Fibroblast of lung (primary cell): ENCODE measurements around the gene SYTL4.

Experiments used
- EZH2 ChIP-seq: IDR thresholded peaks from 2 replicates; pipeline ENCODE4 v1.5.1; 2012; ENCODE audit warnings: low read length, control low read depth, mild to moderate bottlenecking; ENCODE audit errors: missing control alignments
- TF ChIP-seq, protein P1 (sequence below), 2 donors: IDR thresholded peaks in 1 of 2; conservative IDR thresholded peaks in 1 of 2; 1 replicate in 1 of 2; 2 replicates in 1 of 2; pipeline ENCODE4 v1.5.1; 2011 to 2012; ENCODE audit warnings: low read length in 2 of 2, control low read depth in 1 of 2, inconsistent platforms in 1 of 2, low read depth in 1 of 2, mild to moderate bottlenecking in 1 of 2

DNA sequence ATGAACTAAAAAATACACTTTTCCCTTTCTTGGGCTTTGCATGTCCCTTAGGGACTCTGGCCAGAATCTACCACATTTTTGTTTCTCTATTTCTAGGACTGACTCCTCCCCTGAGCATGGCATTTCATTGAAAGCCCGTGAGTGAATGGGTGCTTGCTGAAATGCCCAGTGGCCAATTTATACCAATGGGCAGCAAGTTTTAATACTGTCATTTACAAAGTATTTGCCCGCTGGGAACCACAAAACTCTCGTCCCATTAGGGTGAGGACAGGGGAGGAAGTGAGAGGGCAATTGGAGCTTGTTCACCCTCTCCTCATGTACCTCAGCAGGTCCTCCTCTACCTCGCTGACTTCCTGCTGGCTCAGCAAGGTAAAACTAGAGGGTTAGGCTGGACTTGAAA lies 86.8 kb downstream of the SYTL4 start:
- TF ChIP-seq, protein P1, sequence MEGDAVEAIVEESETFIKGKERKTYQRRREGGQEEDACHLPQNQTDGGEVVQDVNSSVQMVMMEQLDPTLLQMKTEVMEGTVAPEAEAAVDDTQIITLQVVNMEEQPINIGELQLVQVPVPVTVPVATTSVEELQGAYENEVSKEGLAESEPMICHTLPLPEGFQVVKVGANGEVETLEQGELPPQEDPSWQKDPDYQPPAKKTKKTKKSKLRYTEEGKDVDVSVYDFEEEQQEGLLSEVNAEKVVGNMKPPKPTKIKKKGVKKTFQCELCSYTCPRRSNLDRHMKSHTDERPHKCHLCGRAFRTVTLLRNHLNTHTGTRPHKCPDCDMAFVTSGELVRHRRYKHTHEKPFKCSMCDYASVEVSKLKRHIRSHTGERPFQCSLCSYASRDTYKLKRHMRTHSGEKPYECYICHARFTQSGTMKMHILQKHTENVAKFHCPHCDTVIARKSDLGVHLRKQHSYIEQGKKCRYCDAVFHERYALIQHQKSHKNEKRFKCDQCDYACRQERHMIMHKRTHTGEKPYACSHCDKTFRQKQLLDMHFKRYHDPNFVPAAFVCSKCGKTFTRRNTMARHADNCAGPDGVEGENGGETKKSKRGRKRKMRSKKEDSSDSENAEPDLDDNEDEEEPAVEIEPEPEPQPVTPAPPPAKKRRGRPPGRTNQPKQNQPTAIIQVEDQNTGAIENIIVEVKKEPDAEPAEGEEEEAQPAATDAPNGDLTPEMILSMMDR (conservative IDR thresholded peaks at IDR 0.05 in 1 of 2, IDR thresholded peaks at IDR 0.05 in 1 of 2; ENCODE audit: low read depth in 1 of 2, low read length in 2 of 2) = no peak
- no peak for TF ChIP-seq EZH2
